Measurements from ENCODE around the gene APLP1. TPM values are rescaled to one million over a fixed set of nuclear protein-coding genes. Genes with fewer than 3 reads are reported as not detected.
"Not testable (repeated sequence)": the region's sequence is repeated elsewhere in the genome, so short reads cannot be mapped to it uniquely, and the experiment has no call there.

APLP1 gene
- total RNA-seq, 2 donors from 2014 or later: 2.6 to 3.7 TPM

DNA sequence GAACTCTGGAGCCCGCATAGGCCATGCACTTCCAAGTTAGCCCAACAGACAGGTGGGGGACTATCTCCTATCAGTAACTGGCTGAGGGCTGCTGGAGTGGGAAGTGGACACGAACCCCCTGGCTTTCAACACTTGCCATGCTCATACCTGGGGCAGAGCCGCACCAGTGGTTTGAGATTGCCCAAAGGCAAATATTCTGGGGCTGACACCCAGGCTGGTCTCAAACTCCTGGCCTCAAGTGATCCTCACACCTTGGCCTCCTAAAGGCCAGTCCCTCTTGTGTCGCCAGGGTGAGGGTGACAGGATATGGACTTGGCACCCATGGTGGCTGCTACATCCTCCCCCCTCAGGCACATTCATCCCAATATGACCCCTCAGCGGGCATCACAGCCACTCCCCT is 18.8 kb downstream of the APLP1 start:
- H3K27me3 ChIP-seq: no peaks in the 10 kb centered on the region
- DNase-seq: no peak
- intact Hi-C loops (cut with DNase I): no loop called here
- peaks cover 8% of the 10 kb centered on the region for H3K36me3 ChIP-seq
- H3K9me3 ChIP-seq: no peaks in the 10 kb centered on the region
- H3K27ac ChIP-seq: no peak overlapping the region
- H3K4me1 ChIP-seq: no peaks in the 10 kb centered on the region
- TF ChIP-seq, protein P1, sequence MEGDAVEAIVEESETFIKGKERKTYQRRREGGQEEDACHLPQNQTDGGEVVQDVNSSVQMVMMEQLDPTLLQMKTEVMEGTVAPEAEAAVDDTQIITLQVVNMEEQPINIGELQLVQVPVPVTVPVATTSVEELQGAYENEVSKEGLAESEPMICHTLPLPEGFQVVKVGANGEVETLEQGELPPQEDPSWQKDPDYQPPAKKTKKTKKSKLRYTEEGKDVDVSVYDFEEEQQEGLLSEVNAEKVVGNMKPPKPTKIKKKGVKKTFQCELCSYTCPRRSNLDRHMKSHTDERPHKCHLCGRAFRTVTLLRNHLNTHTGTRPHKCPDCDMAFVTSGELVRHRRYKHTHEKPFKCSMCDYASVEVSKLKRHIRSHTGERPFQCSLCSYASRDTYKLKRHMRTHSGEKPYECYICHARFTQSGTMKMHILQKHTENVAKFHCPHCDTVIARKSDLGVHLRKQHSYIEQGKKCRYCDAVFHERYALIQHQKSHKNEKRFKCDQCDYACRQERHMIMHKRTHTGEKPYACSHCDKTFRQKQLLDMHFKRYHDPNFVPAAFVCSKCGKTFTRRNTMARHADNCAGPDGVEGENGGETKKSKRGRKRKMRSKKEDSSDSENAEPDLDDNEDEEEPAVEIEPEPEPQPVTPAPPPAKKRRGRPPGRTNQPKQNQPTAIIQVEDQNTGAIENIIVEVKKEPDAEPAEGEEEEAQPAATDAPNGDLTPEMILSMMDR (IDR thresholded peaks at IDR 0.05): no peak
- no peak overlapping the region for H3K4me3 ChIP-seq
- H3K9ac ChIP-seq (ENCODE audit: low read depth in 2 of 2, low read length in 2 of 2): no peak overlapping the region

DNA sequence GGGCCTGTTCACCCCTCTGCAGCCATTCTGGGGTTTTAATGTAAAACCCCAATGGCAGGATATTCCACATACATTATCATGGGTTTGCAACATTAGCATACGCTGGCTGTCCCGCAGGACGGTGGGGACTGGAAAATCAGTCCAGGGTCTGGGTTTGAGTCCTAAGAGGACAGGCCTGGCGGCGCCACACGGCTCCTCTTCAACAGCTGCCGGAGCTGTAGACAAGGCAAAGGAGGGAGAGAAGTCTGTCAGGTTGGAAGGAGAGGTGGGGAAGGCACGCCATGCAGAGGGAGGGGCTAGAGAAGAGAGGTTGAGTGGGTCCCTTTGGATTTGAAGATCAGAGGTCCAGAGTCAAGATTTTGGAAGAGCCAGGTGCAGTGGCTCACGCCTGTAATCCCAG is 20.0 kb downstream of the APLP1 start:
- peaks cover 8% of the 10 kb centered on the region for H3K36me3 ChIP-seq

DNA sequence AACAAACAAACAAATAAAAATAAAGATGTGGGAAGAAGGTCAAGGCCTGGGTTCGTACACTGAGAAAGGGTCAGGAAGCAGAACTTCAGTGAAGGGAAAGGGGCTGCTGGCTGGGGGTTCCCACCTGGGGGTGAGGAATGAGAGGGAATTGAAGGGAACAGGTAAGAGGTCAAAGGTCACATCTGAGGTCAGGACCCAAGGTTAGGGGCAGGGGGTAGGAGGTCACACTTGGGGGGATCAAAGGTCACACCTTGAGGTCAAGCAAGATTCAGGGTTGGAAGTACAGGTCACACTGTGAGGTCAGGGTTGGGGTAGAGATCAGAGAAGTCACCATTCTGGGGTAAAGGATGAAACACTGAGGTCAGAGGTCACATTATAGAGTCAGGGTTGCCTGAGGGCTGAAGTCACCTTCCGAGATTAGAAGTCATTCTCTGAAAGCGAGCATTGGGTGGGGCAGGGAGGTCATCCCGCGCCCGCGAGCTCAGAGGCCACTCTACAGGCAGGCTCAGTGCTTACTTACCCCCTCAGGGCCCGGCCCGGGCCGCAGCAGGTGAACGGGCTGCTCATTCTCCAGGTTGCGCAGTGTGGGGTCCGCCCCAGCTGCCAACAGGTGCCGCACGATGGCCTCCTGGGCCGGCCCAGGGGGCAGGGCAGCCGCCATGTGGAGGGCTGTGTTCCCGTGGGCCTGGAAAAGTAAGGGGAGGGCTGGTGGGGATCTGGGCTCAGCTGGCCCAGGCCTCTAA is 21.2 kb downstream of the APLP1 start:
- H3K36me3 ChIP-seq: peaks cover 8% of the 10 kb centered on the region
- no peak overlapping the region for H3K27ac ChIP-seq
- intact Hi-C loops (cut with DNase I): no loop called here
- DNase-seq: no peak
- H3K4me3 ChIP-seq: no peak overlapping the region
- TF ChIP-seq, protein P1 (IDR thresholded peaks at IDR 0.05): no peak
- no peak overlapping the region for H3K9ac ChIP-seq (ENCODE audit: low read depth in 2 of 2, low read length in 2 of 2)
- H3K27me3 ChIP-seq: no peaks in the 10 kb centered on the region
- no peaks in the 10 kb centered on the region for H3K4me1 ChIP-seq
- no peaks in the 10 kb centered on the region for H3K9me3 ChIP-seq

More for the DNA sequence above, 20.0 kb downstream of the APLP1 start:
- no peak for DNase-seq
- TF ChIP-seq, protein P1 (IDR thresholded peaks at IDR 0.05): no peak
- no peaks in the 10 kb centered on the region for H3K4me1 ChIP-seq
- no peaks in the 10 kb centered on the region for H3K27me3 ChIP-seq
- no peaks in the 10 kb centered on the region for H3K9me3 ChIP-seq
- no peak overlapping the region for H3K27ac ChIP-seq
- intact Hi-C loops (cut with DNase I): no loop called here
- no peak overlapping the region for H3K9ac ChIP-seq (ENCODE audit: low read depth in 2 of 2, low read length in 2 of 2)
- H3K4me3 ChIP-seq: no peak overlapping the region

DNA sequence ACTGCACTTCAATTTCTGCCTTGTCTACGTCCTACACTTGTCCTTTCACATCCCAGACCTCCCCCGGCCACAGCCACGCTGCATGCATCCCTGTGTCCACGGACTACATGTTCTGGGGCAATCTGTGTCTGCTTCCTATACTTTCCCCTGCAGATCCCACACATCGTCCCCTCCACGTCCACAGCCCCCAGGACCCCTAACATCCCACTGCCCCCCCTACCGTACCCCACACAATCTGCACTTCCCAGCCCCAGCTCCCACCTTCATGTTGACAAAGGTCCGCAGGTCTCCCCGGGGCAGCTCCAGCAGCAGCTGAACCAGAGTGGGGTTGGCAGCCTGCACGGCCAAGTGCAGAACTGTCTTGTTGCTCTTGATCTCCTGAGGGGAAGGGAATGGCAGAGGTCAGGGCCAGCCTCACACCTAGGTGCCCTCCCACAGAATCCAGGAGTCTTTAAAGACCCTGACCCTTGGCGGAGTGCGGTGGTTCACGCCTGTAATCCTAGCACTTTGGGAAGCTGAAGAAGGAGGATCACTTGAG is 21.8 kb downstream of the APLP1 start:
- Histone ChIP-seq H3K4me3 (no peak overlapping the region), H3K4me1 (no peaks in the 10 kb centered on the region), H3K9me3 (no peaks in the 10 kb centered on the region), H3K36me3 (peaks cover 8% of the 10 kb centered on the region), H3K9ac (ENCODE audit: low read depth in 2 of 2, low read length in 2 of 2) (no peak overlapping the region), H3K27me3 (no peaks in the 10 kb centered on the region), H3K27ac (no peak overlapping the region)
- TF ChIP-seq, protein P1 (IDR thresholded peaks at IDR 0.05): no peak
- DNase-seq: no peak
- intact Hi-C loops (cut with DNase I): no loop called here

DNA sequence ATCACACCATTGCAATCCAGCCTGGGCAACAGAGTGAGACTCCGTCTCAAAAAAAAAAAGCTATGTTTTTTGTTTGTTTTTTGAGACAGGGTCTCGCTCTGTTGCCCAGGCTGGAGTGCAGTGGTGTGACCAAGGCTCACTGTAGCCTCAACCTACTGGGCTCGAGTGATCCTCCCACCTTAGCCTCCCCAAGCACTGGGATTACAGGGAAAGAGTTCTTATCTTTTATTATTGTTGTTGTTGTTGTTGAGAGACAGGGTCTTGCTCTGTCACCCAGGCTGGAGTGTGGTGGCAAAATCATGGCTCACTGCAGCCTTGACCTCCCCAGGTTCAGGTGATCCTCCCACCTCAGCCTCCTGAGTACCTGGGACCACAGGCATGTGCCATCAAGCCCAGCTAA is 23.4 kb downstream of the APLP1 start:
- H3K27me3 ChIP-seq; intact Hi-C loops (cut with DNase I); H3K36me3 ChIP-seq; H3K27ac ChIP-seq; H3K4me1 ChIP-seq; DNase-seq; H3K9ac ChIP-seq (ENCODE audit: low read depth in 2 of 2, low read length in 2 of 2); H3K4me3 ChIP-seq; H3K9me3 ChIP-seq: not testable (repeated sequence)

DNA sequence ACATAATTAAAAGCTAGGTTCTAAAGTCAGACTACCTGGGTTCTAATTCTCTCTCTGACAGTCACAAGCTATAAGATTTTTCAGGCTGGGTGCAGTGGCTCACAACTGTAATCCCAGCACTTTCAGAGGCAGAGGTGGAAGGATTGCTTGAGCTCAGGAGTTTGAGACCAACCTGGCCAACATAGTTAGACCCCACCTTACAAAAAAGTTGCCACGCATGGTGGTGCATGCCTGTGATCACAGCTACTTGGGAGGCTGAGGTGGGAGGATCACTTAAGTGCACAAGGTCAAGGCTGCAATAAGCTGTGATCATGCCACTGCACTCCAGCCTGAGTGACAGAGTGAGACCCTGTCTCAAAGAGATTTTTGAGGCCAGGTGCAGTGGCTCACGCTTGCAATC is 26.0 kb downstream of the APLP1 start:
- intact Hi-C loops (cut with DNase I): no loop called here
- TF ChIP-seq, protein P1 (IDR thresholded peaks at IDR 0.05): no peak
- Histone ChIP-seq H3K9me3 (no peaks in the 10 kb centered on the region), H3K9ac (ENCODE audit: low read depth in 2 of 2, low read length in 2 of 2) (no peak overlapping the region), H3K4me3 (no peak overlapping the region), H3K4me1 (peaks cover 3% of the 10 kb centered on the region), H3K27me3 (no peaks in the 10 kb centered on the region), H3K27ac (no peak overlapping the region), H3K36me3 (no peaks in the 10 kb centered on the region)
- no peak for DNase-seq

Measured in colonic mucosa (tissue), 4 donors.